ENCODE measurements around the gene FAM174B.

FAM174B gene

GRCh38 chr15:92662762-92663161 lies 7.2 kb upstream of the FAM174B start:
- POLR2A ChIA-PET, result interaction anchor here (0.6 kb wide), 1 partner anchor 162 kb away, joined by 5 read pairs; no protein-coding TSS in a partner anchor
- TF ChIP-seq, protein P1, sequence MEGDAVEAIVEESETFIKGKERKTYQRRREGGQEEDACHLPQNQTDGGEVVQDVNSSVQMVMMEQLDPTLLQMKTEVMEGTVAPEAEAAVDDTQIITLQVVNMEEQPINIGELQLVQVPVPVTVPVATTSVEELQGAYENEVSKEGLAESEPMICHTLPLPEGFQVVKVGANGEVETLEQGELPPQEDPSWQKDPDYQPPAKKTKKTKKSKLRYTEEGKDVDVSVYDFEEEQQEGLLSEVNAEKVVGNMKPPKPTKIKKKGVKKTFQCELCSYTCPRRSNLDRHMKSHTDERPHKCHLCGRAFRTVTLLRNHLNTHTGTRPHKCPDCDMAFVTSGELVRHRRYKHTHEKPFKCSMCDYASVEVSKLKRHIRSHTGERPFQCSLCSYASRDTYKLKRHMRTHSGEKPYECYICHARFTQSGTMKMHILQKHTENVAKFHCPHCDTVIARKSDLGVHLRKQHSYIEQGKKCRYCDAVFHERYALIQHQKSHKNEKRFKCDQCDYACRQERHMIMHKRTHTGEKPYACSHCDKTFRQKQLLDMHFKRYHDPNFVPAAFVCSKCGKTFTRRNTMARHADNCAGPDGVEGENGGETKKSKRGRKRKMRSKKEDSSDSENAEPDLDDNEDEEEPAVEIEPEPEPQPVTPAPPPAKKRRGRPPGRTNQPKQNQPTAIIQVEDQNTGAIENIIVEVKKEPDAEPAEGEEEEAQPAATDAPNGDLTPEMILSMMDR (IDR thresholded peaks at IDR 0.05; ENCODE audit: control extremely low read depth, extremely low read depth, low read depth, missing control alignments), result no peak
- DNase-seq (ENCODE audit: extremely low spot score), result no peak
- CTCF ChIA-PET, result interaction anchor here (1.2 to 1.3 kb wide), 2 partner anchors 9 to 12 kb away, joined by 3 to 4 read pairs; no protein-coding TSS in a partner anchor

- no peak for DNase-seq (ENCODE audit: extremely low spot score)
- POLR2A ChIA-PET, result no interaction called here
- CTCF ChIA-PET, result no interaction called here
- TF ChIP-seq, protein P1 (IDR thresholded peaks at IDR 0.05; ENCODE audit: control extremely low read depth, extremely low read depth, low read depth, missing control alignments), result no peak
Measured at GRCh38 chr15:92661956-92662355, 6.4 kb upstream of the FAM174B start.

DNA sequence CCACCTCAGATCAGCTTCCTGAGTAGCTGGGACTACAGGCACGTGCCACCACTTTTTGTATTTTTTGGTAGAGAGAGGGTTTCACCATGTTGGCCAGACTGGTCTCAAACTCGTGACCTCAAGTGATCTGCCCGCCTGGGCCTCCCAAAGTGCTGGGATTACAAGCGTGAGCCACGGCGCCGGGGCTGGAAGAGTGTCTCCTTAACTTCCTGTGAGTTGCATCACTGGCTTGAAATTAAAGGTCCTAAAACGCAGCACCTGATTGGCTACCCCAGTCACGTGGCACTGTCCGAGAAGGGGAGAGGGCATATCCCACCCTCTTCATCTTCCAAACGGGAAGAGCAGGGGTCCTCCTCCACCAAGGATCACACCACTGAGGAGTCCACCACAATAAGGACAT lies 5.5 kb upstream of the FAM174B start:
- CTCF ChIA-PET, result no interaction called here
- POLR2A ChIA-PET, result no interaction called here
- DNase-seq (ENCODE audit: extremely low spot score), result no peak
- TF ChIP-seq, protein P1 (IDR thresholded peaks at IDR 0.05; ENCODE audit: control extremely low read depth, extremely low read depth, low read depth, missing control alignments), result no peak

GRCh38 chr15:92657486-92657885 lies 1.9 kb upstream of the FAM174B start:
- no peak for DNase-seq (ENCODE audit: extremely low spot score)
- ChIA-PET CTCF (interaction anchor here (1.1 to 1.4 kb wide), 2 partner anchors 14 to 33 kb away, joined by 3 read pairs; no protein-coding TSS in a partner anchor), POLR2A (no interaction called here)
- TF ChIP-seq, protein P1 (IDR thresholded peaks at IDR 0.05; ENCODE audit: control extremely low read depth, extremely low read depth, low read depth, missing control alignments), result no peak

- ChIA-PET CTCF (interaction anchor here (1.0 to 1.7 kb wide), 3 partner anchors 31 to 135 kb away, joined by 3 to 8 read pairs (median 3); no protein-coding TSS in a partner anchor), POLR2A (interaction anchor here (0.6 to 1.1 kb wide), 2 partner anchors 9 to 74 kb away, joined by 3 read pairs; no protein-coding TSS in a partner anchor)
- no peak for DNase-seq (ENCODE audit: extremely low spot score)
- TF ChIP-seq, protein P1 (IDR thresholded peaks at IDR 0.05; ENCODE audit: control extremely low read depth, extremely low read depth, low read depth, missing control alignments), result no peak
Measured at GRCh38 chr15:92656089-92656488, 514 bp upstream of the FAM174B start.

DNA sequence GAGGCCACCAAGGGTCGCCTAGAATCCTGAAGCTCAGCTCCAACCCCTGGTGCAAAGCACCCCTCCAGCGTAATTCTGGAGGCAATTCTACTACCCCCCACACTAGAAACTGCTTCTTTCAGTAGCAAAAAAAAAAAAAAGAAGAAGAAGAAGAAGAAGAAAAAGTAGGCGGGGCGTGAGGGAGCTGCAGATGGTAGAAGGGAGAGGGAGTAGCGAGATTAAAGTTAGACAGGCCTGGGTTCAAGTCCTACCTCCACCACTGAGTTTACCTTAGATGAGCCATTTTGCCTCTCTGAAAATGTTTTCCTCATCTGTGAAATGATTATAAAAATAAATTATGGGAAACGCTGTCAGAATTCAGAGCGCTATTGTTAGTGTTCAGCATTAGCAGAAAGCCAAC lies 913 bp downstream of the FAM174B start:
- DNase-seq (ENCODE audit: extremely low spot score), result no peak
- TF ChIP-seq, protein P1 (IDR thresholded peaks at IDR 0.05; ENCODE audit: control extremely low read depth, extremely low read depth, low read depth, missing control alignments), result no peak
- CTCF ChIA-PET, result interaction anchor here (1.0 to 1.7 kb wide), 3 partner anchors 13 to 133 kb away, joined by 3 to 6 read pairs (median 3); no protein-coding TSS in a partner anchor
- POLR2A ChIA-PET, result interaction anchor here (2.0 kb wide), 1 partner anchor 11 kb away, joined by 6 read pairs; no protein-coding TSS in a partner anchor

Measured in GM10248 (cell line).